HepG2 (cell line): ENCODE measurements around the gene LMX1B. TPM values are rescaled to one million over a fixed set of nuclear protein-coding genes. Genes with fewer than 3 reads are reported as not detected.
A peak's percentile ranks its signal among the peaks of the same experiment; 100 is the strongest.

ENCODE experiments used
- ATAC-seq: fragments of 200-7000 bp; cut with Tn5 transposase; 3 replicates; pipeline ENCODE4 v1.9.1; 2020; ENCODE audit warnings: mild to moderate bottlenecking, moderate library complexity
- BruUV-seq: library from RNA; stranded (reverse); fragments of 400-500 nt; replicated peaks from 2 replicates; lab custom pipeline; 2021; lab: Mats Ljungman, UMichigan
- CTCF ChIA-PET: fragments of 300-600 bp; formaldehyde crosslinking; extraction: SDS; loops from one replicate; lab custom pipeline; 2021; ENCODE audit warnings: low total read pairs, inconsistent platforms, low intra/inter-chr PET ratio; lab: Yijun Ruan, JAX
- POLR2A ChIA-PET: fragments of 350-600 bp; sonication (Branson Sonifier 250); formaldehyde crosslinking; loops from one replicate; lab custom pipeline; 2020; ENCODE audit warnings: antibody characterized with exemption, inconsistent platforms; lab: Yijun Ruan, JAX
- DNase-seq: peaks from one replicate; pipeline ENCODE4 v3.0.0-alpha.2; 2015; ENCODE audit warnings: low spot score
- FAIRE-seq: peaks from 3 replicates; lab custom pipeline; 2011; peaks lifted over from hg19 to GRCh38; lab: Jason Lieb, UNC
- H2AFZ ChIP-seq: one replicate; pipeline ENCODE4 v1.6.1; 2011; ENCODE audit warnings: low read length, inconsistent platforms
- H3K27ac ChIP-seq: fragments of 300-600 bp; 3 replicates; pipeline ENCODE4 v1.8.0; 2011; ENCODE audit warnings: mixed run types, mild to moderate bottlenecking, mixed read lengths, low read length, inconsistent platforms; ENCODE audit not compliant: insufficient read depth; ENCODE audit errors: extremely low read length
- H3K27me3 ChIP-seq, 2 experiments: fragments of 200-600 bp in 1 of 2; 2 replicates in 1 of 2; 3 replicates in 1 of 2; pipeline versions ENCODE4 v1.6.0 to v1.8.0; 2011; ENCODE audit warnings: low read length in 2 of 2, mild to moderate bottlenecking in 2 of 2, moderate library complexity in 2 of 2, inconsistent platforms in 1 of 2; ENCODE audit not compliant: insufficient read depth in 2 of 2, control insufficient read depth in 1 of 2
- H3K36me3 ChIP-seq, 2 experiments: fragments of 200-600 bp in 1 of 2; replicated peaks in 1 of 2; 2 replicates in 1 of 2; 3 replicates in 1 of 2; pipeline versions ENCODE4 v1.5.1 to v1.8.0; 2011; ENCODE audit warnings: low read length in 2 of 2, inconsistent platforms in 1 of 2; ENCODE audit not compliant: insufficient read depth in 2 of 2, control insufficient read depth in 1 of 2
- H3K4me1 ChIP-seq: 2 replicates; pipeline ENCODE4 v1.5.1; 2012; ENCODE audit warnings: low read length, inconsistent platforms; ENCODE audit not compliant: insufficient read depth
- H3K4me2 ChIP-seq: 2 replicates; pipeline ENCODE4 v1.6.0; 2011; ENCODE audit warnings: low read depth, low read length, inconsistent platforms
- H3K4me3 ChIP-seq, 3 experiments: fragments of 200-600 bp in 1 of 3; sonication (generic), shearing (Covaris generic) in 1 of 3; replicated peaks in 1 of 3; 2 replicates each; pipeline ENCODE4 v1.5.1; 2011 to 2016; ENCODE audit warnings: low read length in 3 of 3, inconsistent platforms in 2 of 3, low read depth in 2 of 3, mild to moderate bottlenecking in 2 of 3, control low read depth in 1 of 3, mixed read lengths in 1 of 3; ENCODE audit not compliant: insufficient read depth in 1 of 3
- H3K79me2 ChIP-seq: one replicate; pipeline ENCODE4 v1.6.1; 2011; ENCODE audit warnings: low read length, inconsistent platforms; ENCODE audit not compliant: insufficient read depth
- H3K9ac ChIP-seq: 2 replicates; pipeline ENCODE4 v1.6.0; 2011; ENCODE audit warnings: mild to moderate bottlenecking, low read depth, low read length, inconsistent platforms; ENCODE audit not compliant: insufficient read depth
- H3K9me3 ChIP-seq: 2 replicates; pipeline ENCODE4 v1.5.1; 2012; ENCODE audit warnings: mild to moderate bottlenecking, low read length
- H4K20me1 ChIP-seq: 2 replicates; pipeline ENCODE4 v1.6.0; 2011; ENCODE audit warnings: inconsistent platforms, mild to moderate bottlenecking, low read length, moderate library complexity; ENCODE audit not compliant: insufficient read depth
- CBX2 ChIP-seq, 2 experiments: fragments of 200-600 bp in 1 of 2; sonication (generic); formaldehyde crosslinking in 1 of 2; IDR thresholded peaks; 2 replicates each; pipeline versions ENCODE4 v1.7.0 to v1.8.1; 2018 to 2022; ENCODE audit warnings: low read depth in 2 of 2, low read length in 1 of 2, mild to moderate bottlenecking in 1 of 2, missing genetic modification reagents in 1 of 2
- CREM ChIP-seq, 2 experiments: sonication (generic) in 1 of 2; formaldehyde crosslinking in 1 of 2; IDR thresholded peaks; 2 replicates each; pipeline versions ENCODE4 v1.4.0 to v1.6.1; 2016 to 2020; ENCODE audit warnings: antibody characterized with exemption in 1 of 2, mild to moderate bottlenecking in 1 of 2, missing genetic modification reagents in 1 of 2
- FOXA1 ChIP-seq, 2 experiments: fragments of 450-650 bp in 1 of 2; sonication (generic) in 1 of 2; formaldehyde crosslinking in 1 of 2; IDR thresholded peaks; 2 replicates each; pipeline versions ENCODE4 v1.4.0 to v1.6.1; 2016 to 2020; ENCODE audit warnings: missing genetic modification reagents in 1 of 2
- GATAD2A ChIP-seq: IDR thresholded peaks from 2 replicates; pipeline ENCODE4 v1.6.1; 2016
- HDAC2 ChIP-seq: sonication (generic); formaldehyde crosslinking; IDR thresholded peaks from 2 replicates; pipeline ENCODE4 v1.4.0; 2020; ENCODE audit warnings: missing genetic modification reagents
- JARID2 ChIP-seq: sonication (generic); formaldehyde crosslinking; IDR thresholded peaks from 2 replicates; pipeline ENCODE4 v1.8.1; 2023; ENCODE audit warnings: missing genetic modification reagents, inconsistent platforms; ENCODE audit not compliant: insufficient replicate concordance
- MAZ ChIP-seq, 2 experiments: sonication (generic) in 1 of 2; formaldehyde crosslinking in 1 of 2; IDR thresholded peaks; 2 replicates each; pipeline versions ENCODE4 v1.5.0 to v1.6.1; 2012 to 2020; ENCODE audit warnings: low read depth in 2 of 2, mild to moderate bottlenecking in 2 of 2, borderline replicate concordance in 1 of 2, improper control_type of control experiment in 1 of 2, low read length in 1 of 2, missing genetic modification reagents in 1 of 2, moderate library complexity in 1 of 2
- NCOA2 ChIP-seq: sonication (generic); formaldehyde crosslinking; IDR thresholded peaks from 2 replicates; pipeline ENCODE4 v1.8.0; 2022; ENCODE audit warnings: inconsistent platforms
- PATZ1 ChIP-seq: sonication (generic); formaldehyde crosslinking; IDR thresholded peaks from 2 replicates; pipeline ENCODE4 v1.4.0; 2020; ENCODE audit warnings: missing genetic modification reagents
- RFX3 ChIP-seq: IDR thresholded peaks from 2 replicates; pipeline ENCODE4 v1.6.1; 2016; ENCODE audit warnings: missing biosample characterization, missing genetic modification reagents
- SAP130 ChIP-seq: IDR thresholded peaks from 2 replicates; pipeline ENCODE4 v1.6.1; 2016; ENCODE audit warnings: low read depth
- ZNF205 ChIP-seq: IDR thresholded peaks from 2 replicates; pipeline ENCODE4 v1.6.1; 2018; ENCODE audit warnings: missing biosample characterization, missing genetic modification reagents
- ZNF33A ChIP-seq: sonication (generic); formaldehyde crosslinking; IDR thresholded peaks from 2 replicates; pipeline ENCODE4 v1.5.1; 2020; ENCODE audit warnings: missing genetic modification reagents, mild to moderate bottlenecking, moderate library complexity, borderline replicate concordance
- WGBS: methylation state at CpG from one replicate; pipeline ENCODE4 v1.1.6; 2017; ENCODE audit warnings: low lambda C conversion rate; 5-methylcytosine and 5-hydroxymethylcytosine counted together
- in situ Hi-C: cut with HindIII; loops from 2 replicates; pipeline ENCODE4 v1.10.0; 2017; ENCODE audit warnings: low pct_unique_long_range_greater_than_20kb; ENCODE audit not compliant: extremely low pct_ligation_motif_present
- intact Hi-C: fragments of 100-400 bp; cut with micrococcal nuclease; formaldehyde crosslinking; loops from one replicate; pipeline ENCODE4 v1.10.0; 2022; ENCODE audit not compliant: unreplicated experiment
- polyA plus RNA-seq, 8 experiments: library from polyadenylated mRNA; depleted of rRNA in 3 of 8; stranded (reverse) in 7 of 8; unstranded in 1 of 8; fragments of >200 nt; fragmentation: Illumina TruSeq in 4 of 8; extraction: Trizol in 4 of 8; gene quantifications; 2 replicates each; pipeline versions ENCODE4 v1.2.1 to v1.2.3, GENCODE V29; 2011 to 2016; ENCODE audit warnings: low read depth in 4 of 8, missing spikeins in 1 of 8, mixed read lengths in 1 of 8; ENCODE audit not compliant: insufficient read depth in 1 of 8
- total RNA-seq, 5 experiments: library from RNA; depleted of rRNA; stranded (reverse); fragments of >200 nt; fragmentation: Illumina TruSeq; extraction: Trizol; gene quantifications; 2 replicates each; pipeline ENCODE4 v1.2.3, GENCODE V29; 2016; ENCODE audit warnings: low read depth in 1 of 5
- TF ChIP-seq, protein P1 (sequence below): sonication (generic); IDR thresholded peaks from 2 replicates; pipeline ENCODE4 v1.6.1; 2016; ENCODE audit warnings: low read depth, borderline replicate concordance
- TF ChIP-seq, protein P2 (sequence below): sonication (generic); formaldehyde crosslinking; conservative IDR thresholded peaks from 2 replicates; pipeline ENCODE4 v1.4.0; 2020; ENCODE audit warnings: mild to moderate bottlenecking, missing genetic modification reagents, moderate library complexity

Gene LMX1B
- total and polyA plus RNA-seq, 2 of the 13 experiments (the other 11 are each of a cell fraction or from before 2014, with no cell fraction given), result not detected

DNA sequence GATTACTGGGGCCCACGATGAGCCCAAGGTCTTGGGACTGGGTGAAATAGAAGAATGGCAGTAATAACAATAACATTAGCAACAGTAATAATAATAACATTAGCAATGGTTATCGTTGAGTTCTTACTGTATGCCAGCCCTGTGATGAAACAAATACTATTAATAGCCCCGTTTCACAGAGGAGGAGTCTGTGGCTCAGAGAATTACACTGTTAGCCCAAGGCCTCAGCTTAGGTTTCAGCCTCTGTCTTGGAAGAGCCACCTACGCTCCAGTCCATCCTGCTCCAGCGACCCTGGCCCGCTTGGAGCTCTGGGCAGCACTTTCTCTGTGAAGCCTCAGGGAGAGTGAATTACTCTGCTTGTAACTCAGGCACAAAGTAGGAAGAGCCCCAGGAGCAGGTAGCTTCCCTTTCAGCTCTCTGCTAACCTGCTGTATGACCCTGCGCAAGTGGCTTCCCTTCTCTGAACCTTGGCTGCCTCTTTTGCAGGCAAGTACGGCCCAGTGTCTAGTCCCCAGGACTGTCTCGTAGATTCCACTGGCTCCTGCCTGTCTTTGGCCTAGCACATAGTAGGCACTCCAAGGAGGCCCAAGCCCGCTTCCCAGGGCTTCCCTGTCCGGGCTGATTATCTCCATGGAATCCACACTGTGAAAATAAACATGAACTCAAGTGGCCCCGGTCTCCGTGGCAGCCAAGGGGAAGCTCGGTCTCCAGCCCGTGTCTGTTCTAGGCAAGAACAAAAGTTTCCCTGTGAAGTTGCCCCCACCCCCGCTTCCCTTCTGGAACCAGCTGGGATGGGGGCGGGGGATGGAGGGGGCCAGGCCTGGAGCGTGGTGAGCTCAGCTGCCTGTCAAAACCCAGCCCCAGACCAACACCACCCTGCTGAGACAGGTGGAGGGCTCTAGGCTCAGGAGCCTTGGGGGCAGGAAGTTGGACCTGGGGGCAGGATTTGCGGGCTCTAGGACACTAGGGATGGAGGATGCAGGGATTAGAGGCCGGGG lies 26.2 kb upstream of the LMX1B start:
- peak; percentile 68 for DNase-seq
- CTCF ChIA-PET, result no interaction called here
- no peaks in the 10 kb centered on the region for H3K36me3 ChIP-seq
- TF ChIP-seq RFX3 (CRISPR knock-in tag) (0 out of 2 replicates have a peak, but pooled peaks have one; percentile 16), FOXA1 (IDR thresholded peaks at IDR 0.05) (no peak), FOXA1 (CRISPR knock-in tag; IDR thresholded peaks at IDR 0.05) (0 out of 2 replicates have a peak, but pooled peaks have one; percentile 4), CBX2 (IDR thresholded peaks at IDR 0.05; ENCODE audit: low read depth, low read length) (0 out of 2 replicates have a peak, but pooled peaks have one; percentile 18), CBX2 (CRISPR knock-in tag; IDR thresholded peaks at IDR 0.05; ENCODE audit: low read depth) (no peak), PATZ1 (peak; percentile 87), SAP130 (CRISPR knock-in tag) (peak; percentile 47), ZNF205 (CRISPR knock-in tag) (peak; percentile 85), HDAC2 (CRISPR knock-in tag) (0 out of 2 replicates have a peak, but pooled peaks have one; percentile 32), GATAD2A (CRISPR knock-in tag) (0 out of 2 replicates have a peak, but pooled peaks have one; percentile 15), NCOA2 (CRISPR knock-in tag) (peak; percentile 34; the same call in 1 of the 2 replicates), ZNF33A (CRISPR knock-in tag) (no peak), CREM (IDR thresholded peaks at IDR 0.05) (no peak), CREM (CRISPR knock-in tag; IDR thresholded peaks at IDR 0.05) (no peak), MAZ (IDR thresholded peaks at IDR 0.05; ENCODE audit: borderline replicate concordance, low read depth, low read length) (peak; percentile 66; the same call in 1 of the 2 replicates), MAZ (CRISPR knock-in tag; IDR thresholded peaks at IDR 0.05; ENCODE audit: low read depth) (no peak), JARID2 (no peak)
- TF ChIP-seq, protein P1, sequence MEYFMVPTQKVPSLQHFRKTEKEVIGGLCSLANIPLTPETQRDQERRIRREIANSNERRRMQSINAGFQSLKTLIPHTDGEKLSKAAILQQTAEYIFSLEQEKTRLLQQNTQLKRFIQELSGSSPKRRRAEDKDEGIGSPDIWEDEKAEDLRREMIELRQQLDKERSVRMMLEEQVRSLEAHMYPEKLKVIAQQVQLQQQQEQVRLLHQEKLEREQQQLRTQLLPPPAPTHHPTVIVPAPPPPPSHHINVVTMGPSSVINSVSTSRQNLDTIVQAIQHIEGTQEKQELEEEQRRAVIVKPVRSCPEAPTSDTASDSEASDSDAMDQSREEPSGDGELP, result peak; percentile 89
- TF ChIP-seq, protein P2, sequence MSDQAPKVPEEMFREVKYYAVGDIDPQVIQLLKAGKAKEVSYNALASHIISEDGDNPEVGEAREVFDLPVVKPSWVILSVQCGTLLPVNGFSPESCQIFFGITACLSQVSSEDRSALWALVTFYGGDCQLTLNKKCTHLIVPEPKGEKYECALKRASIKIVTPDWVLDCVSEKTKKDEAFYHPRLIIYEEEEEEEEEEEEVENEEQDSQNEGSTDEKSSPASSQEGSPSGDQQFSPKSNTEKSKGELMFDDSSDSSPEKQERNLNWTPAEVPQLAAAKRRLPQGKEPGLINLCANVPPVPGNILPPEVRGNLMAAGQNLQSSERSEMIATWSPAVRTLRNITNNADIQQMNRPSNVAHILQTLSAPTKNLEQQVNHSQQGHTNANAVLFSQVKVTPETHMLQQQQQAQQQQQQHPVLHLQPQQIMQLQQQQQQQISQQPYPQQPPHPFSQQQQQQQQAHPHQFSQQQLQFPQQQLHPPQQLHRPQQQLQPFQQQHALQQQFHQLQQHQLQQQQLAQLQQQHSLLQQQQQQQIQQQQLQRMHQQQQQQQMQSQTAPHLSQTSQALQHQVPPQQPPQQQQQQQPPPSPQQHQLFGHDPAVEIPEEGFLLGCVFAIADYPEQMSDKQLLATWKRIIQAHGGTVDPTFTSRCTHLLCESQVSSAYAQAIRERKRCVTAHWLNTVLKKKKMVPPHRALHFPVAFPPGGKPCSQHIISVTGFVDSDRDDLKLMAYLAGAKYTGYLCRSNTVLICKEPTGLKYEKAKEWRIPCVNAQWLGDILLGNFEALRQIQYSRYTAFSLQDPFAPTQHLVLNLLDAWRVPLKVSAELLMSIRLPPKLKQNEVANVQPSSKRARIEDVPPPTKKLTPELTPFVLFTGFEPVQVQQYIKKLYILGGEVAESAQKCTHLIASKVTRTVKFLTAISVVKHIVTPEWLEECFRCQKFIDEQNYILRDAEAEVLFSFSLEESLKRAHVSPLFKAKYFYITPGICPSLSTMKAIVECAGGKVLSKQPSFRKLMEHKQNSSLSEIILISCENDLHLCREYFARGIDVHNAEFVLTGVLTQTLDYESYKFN (CRISPR knock-in tag), result peak; percentile 52

More for the DNA sequence above, 26.2 kb upstream of the LMX1B start:
- no TSS peak for BruUV-seq
- POLR2A ChIA-PET, result no interaction called here
- Histone ChIP-seq H3K27me3 (peaks cover 3 to 34% of the 10 kb centered on the region in 2 experiments; a peak in 3 of 5 replicates), H2AFZ (no peak overlapping the region), H3K79me2 (no peaks in the 10 kb centered on the region), H3K9me3 (no peaks in the 10 kb centered on the region), H3K4me1 (peaks cover 43% of the 10 kb centered on the region), H3K4me3 (peak overlapping the region in 1 of 3 experiments; percentile 18; a peak in 1 of 6 replicates), H3K9ac (no peak overlapping the region), H3K27ac (no peak overlapping the region), H3K4me2 (peak overlapping the region; percentile 47), H4K20me1 (no peaks in the 10 kb centered on the region)
- in situ Hi-C loops (no loop called here), intact Hi-C loops (no loop called here)
- 30% methylated on average over 15 of the region's 20 CpGs for WGBS
- ATAC-seq, result peak; percentile 64
- no peak for FAIRE-seq
